Stimulated activated naive CD4-positive, alpha-beta T cell treated with Interleukin-2 at 50 U/mL for 16 hours (primary cell): ENCODE data around the gene EBNA1BP2.
"Not testable (repeated sequence)": the region's sequence is repeated elsewhere in the genome, so short reads cannot be mapped to it uniquely, and the experiment has no call there.

Experiments
- DNase-seq: peaks from one replicate; lab custom pipeline; 2025; lab: John Stamatoyannopoulos, UW

The EBNA1BP2 gene

GRCh38 chr1:43119928-43120586 lies 52.0 kb downstream of the EBNA1BP2 start:
- not testable (repeated sequence) for DNase-seq
